ENCODE data around the gene SLAIN2.

SLAIN2 gene

GRCh38 chr4:48341776-48342605, 662 bp downstream of the SLAIN2 start:
- no peak for DNase-seq (ENCODE audit: low read depth)

GRCh38 chr4:48342606-48342880, 1.2 kb downstream of the SLAIN2 start:
- DNase-seq (ENCODE audit: low read depth): no peak
- no peak for TF ChIP-seq CTCF (IDR thresholded peaks at IDR 0.05; ENCODE audit: low read depth, low read length, missing control alignments)
- H3K4me3 ChIP-seq (ENCODE audit: low read depth, low read length): peak overlapping the region; percentile 89

More at GRCh38 chr4:48341776-48342605, 662 bp downstream of the SLAIN2 start:
- TF ChIP-seq CTCF (IDR thresholded peaks at IDR 0.05; ENCODE audit: low read depth, low read length, missing control alignments): no peak
- peak overlapping the region; percentile 89 for H3K4me3 ChIP-seq (ENCODE audit: low read depth, low read length)

- TF ChIP-seq CTCF (IDR thresholded peaks at IDR 0.05; ENCODE audit: low read depth, low read length, missing control alignments): no peak
- DNase-seq (ENCODE audit: low read depth): no peak
- H3K4me3 ChIP-seq (ENCODE audit: low read depth, low read length): peak overlapping the region; percentile 89; the same call in 1 of the 2 replicates
These were observed 1.7 kb downstream of the SLAIN2 start for GRCh38 chr4:48343035-48343434.

GRCh38 chr4:48343551-48343950, 2.2 kb downstream of the SLAIN2 start:
- H3K4me3 ChIP-seq (ENCODE audit: low read depth, low read length): no peak overlapping the region; the same call in 1 of the 2 replicates
- DNase-seq (ENCODE audit: low read depth): no peak
- no peak for TF ChIP-seq CTCF (IDR thresholded peaks at IDR 0.05; ENCODE audit: low read depth, low read length, missing control alignments)

GRCh38 chr4:48345542-48345941, 4.2 kb downstream of the SLAIN2 start:
- H3K4me3 ChIP-seq (ENCODE audit: low read depth, low read length): no peak overlapping the region
- no peak for TF ChIP-seq CTCF (IDR thresholded peaks at IDR 0.05; ENCODE audit: low read depth, low read length, missing control alignments)
- no peak for DNase-seq (ENCODE audit: low read depth)

- H3K4me3 ChIP-seq (ENCODE audit: low read depth, low read length): no peak overlapping the region
- TF ChIP-seq CTCF (IDR thresholded peaks at IDR 0.05; ENCODE audit: low read depth, low read length, missing control alignments): no peak
- no peak for DNase-seq (ENCODE audit: low read depth)
These were observed 5.3 kb downstream of the SLAIN2 start for GRCh38 chr4:48346594-48346993.
